Body of pancreas (tissue), 4 donors: ENCODE measurements around the gene LPP. TPM values are rescaled to one million over a fixed set of nuclear protein-coding genes. Genes with fewer than 3 reads are reported as not detected.

Experiments used
- ATAC-seq: fragments of 150-250 bp; one replicate; pipeline ENCODE4 v1.9.1; 2016
- DNase-seq, 4 donors: peaks; one replicate each; pipeline ENCODE4 v3.0.0-alpha.2; 2019
- H3K27ac ChIP-seq, 4 donors: fragments of 200-600 bp; sonication (generic); 1 replicate in 3 of 4; 2 replicates in 1 of 4; pipeline versions ENCODE4 v1.5.1 to v1.6.1; 2016 to 2019; ENCODE audit warnings: mild to moderate bottlenecking in 1 of 4, mixed read lengths in 1 of 4, moderate library complexity in 1 of 4
- H3K27me3 ChIP-seq, 2 donors: fragments of 200-600 bp; sonication (generic); one replicate each; pipeline ENCODE4 v1.6.0; 2016; ENCODE audit warnings: mild to moderate bottlenecking in 1 of 2
- H3K36me3 ChIP-seq, 2 donors: fragments of 200-600 bp; sonication (generic); replicated peaks in 1 of 2; 2 replicates each; pipeline ENCODE4 v1.5.1; 2016; ENCODE audit warnings: low read depth in 2 of 2; ENCODE audit not compliant: insufficient read depth in 1 of 2
- H3K4me1 ChIP-seq: fragments of 200-600 bp; sonication (generic); one replicate; pipeline ENCODE4 v1.6.0; 2016
- H3K4me3 ChIP-seq, 2 donors: fragments of 200-600 bp; sonication (generic); 1 replicate in 1 of 2; 2 replicates in 1 of 2; pipeline ENCODE4 v1.5.1; 2016 to 2019
- H3K9me3 ChIP-seq, 3 donors: fragments of 200-600 bp; sonication (generic); 1 replicate in 2 of 3; 2 replicates in 1 of 3; pipeline ENCODE4 v1.5.1; 2016
- POLR2A ChIP-seq, 3 donors: fragments of 450-650 bp; IDR thresholded peaks; one replicate each; pipeline ENCODE4 v1.6.1; 2016; ENCODE audit warnings: antibody characterized with exemption in 3 of 3, mild to moderate bottlenecking in 2 of 3
- WGBS, 2 donors: methylation state at CpG; one replicate each; pipeline ENCODE4 v1.1.5; 2017; 5-methylcytosine and 5-hydroxymethylcytosine counted together
- intact Hi-C: fragments of 100-400 bp; cut with DNase I; formaldehyde crosslinking; loops from one replicate; pipeline ENCODE4 v1.15.1; 2023
- total RNA-seq, 2 donors: library from RNA; depleted of rRNA; stranded (reverse); fragments of >200 nt; gene quantifications; one replicate each; pipeline ENCODE4 v1.1.0, GENCODE V29; 2016
- TF ChIP-seq, protein P1 (sequence below), 7 experiments: fragments of 450-650 bp in 4 of 7; fragments of 200-600 bp in 3 of 7; sonication (generic) in 3 of 7; IDR thresholded peaks; one replicate each; pipeline ENCODE4 v1.5.1; 2016 to 2019; ENCODE audit warnings: antibody characterized with exemption in 7 of 7

Gene LPP
- total RNA-seq, 2 donors from 2014 or later = 60.6 to 65.1 TPM

DNA sequence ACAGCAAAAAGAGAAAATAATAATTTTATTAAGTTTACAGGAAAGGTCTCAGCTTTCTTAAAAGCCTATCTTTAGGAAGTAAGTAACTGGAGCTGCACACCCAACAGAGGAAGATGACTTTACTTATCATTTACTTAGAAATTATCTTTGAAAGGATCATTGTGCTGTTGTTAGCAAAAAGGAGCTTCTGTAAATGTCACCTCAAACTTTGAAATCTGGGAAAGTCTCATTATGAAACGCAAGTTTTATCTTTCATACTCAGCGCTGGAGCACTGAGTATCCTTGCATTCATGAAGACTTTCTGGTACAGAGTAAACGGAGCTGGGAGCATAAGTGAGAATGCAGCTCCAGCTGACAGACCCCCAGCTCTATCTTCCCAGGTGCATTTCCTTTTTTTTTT, 526.6 kb downstream of the LPP start:
- H3K27me3 ChIP-seq = no peaks in the 10 kb centered on the region
- 68 to 83% methylated on average over 3 of the region's 3 CpGs for WGBS, 2 donors
- no peaks in the 10 kb centered on the region for H3K36me3 ChIP-seq
- no peaks in the 10 kb centered on the region for H3K9me3 ChIP-seq
- TF ChIP-seq POLR2A (IDR thresholded peaks at IDR 0.05) = no peak
- TF ChIP-seq, protein P1, sequence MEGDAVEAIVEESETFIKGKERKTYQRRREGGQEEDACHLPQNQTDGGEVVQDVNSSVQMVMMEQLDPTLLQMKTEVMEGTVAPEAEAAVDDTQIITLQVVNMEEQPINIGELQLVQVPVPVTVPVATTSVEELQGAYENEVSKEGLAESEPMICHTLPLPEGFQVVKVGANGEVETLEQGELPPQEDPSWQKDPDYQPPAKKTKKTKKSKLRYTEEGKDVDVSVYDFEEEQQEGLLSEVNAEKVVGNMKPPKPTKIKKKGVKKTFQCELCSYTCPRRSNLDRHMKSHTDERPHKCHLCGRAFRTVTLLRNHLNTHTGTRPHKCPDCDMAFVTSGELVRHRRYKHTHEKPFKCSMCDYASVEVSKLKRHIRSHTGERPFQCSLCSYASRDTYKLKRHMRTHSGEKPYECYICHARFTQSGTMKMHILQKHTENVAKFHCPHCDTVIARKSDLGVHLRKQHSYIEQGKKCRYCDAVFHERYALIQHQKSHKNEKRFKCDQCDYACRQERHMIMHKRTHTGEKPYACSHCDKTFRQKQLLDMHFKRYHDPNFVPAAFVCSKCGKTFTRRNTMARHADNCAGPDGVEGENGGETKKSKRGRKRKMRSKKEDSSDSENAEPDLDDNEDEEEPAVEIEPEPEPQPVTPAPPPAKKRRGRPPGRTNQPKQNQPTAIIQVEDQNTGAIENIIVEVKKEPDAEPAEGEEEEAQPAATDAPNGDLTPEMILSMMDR (IDR thresholded peaks at IDR 0.05) = no peak
- H3K4me3 ChIP-seq = no peak overlapping the region
- H3K4me1 ChIP-seq = peaks cover 13% of the 10 kb centered on the region
- DNase-seq (no peak), ATAC-seq (no peak)
- no peak overlapping the region for H3K27ac ChIP-seq
- intact Hi-C loops = no loop called here

DNA sequence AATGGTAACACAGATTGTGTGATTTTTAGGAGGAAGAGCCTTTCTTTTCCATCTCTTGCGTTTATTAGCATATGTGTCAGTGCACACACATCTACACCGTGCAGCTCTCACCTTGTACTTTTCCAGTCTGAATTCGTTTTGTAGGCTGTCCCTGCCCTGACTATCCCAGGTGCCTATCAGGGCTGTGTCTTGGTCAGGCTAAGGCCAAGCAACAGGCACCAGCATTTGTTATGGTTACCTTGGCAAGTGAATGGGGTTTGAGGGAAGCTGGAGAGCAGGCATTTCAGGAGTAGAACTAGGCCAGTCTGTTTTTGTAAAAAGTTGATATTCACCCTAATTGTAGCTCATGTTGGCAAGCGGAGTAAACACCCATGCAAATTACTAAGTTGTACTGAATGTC, 528.4 kb downstream of the LPP start:
- ATAC-seq (no peak), DNase-seq (no peak)
- Histone ChIP-seq H3K4me1 (peaks cover 13% of the 10 kb centered on the region), H3K36me3 (no peaks in the 10 kb centered on the region), H3K4me3 (no peak overlapping the region), H3K27ac (no peak overlapping the region), H3K9me3 (no peaks in the 10 kb centered on the region), H3K27me3 (no peaks in the 10 kb centered on the region)
- intact Hi-C loops = no loop called here
- WGBS, 2 donors = 95 to 96% methylated on average over 4 of the region's 4 CpGs
- TF ChIP-seq, protein P1 (IDR thresholded peaks at IDR 0.05) = no peak
- TF ChIP-seq POLR2A (IDR thresholded peaks at IDR 0.05) = no peak

DNA sequence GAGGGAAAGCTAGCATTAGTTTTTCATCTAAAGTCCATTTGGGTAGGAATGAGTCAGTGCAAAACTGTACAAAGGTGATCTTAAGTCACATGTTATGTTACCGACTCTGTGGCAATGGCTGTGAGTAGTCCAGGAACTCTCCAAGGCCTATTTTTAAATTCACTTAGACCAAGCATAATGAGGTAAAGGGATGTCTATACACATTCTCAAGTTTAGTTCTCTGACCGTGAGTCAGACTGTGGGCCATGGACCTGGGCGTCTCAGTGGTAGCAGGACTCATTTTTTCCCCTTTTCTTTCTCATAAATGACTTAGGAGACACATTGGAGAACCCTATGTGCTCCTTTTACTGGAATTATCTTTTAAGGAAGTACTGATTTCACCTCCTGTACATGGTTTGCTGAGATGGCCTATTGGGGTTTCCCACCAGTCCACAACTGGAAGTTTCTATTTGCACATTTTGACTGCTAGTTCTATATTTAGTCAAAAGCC, 529.1 kb downstream of the LPP start:
- intact Hi-C loops = no loop called here

DNA sequence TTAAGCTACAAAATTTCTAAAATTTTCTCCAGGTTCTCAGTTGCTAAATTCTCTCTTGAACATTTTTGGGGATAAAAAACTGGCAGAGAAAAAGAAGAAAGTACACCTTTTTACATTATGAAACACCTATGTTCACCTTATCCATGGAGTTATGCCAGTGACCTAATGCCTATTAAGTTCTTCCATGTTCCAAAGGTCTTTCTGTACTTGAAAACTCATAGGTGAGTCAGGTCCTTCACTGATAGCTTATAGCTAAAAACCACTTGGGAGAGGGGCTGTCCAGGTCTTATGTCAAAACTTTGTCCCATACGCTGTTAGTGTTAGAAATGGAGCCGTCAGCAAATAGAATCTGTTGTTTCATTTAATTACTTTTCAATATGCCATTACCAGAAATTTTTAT, 530.3 kb downstream of the LPP start:
- WGBS, 2 donors = 93 to 99% methylated on average over 2 of the region's 2 CpGs
- no peak for ATAC-seq

More for the DNA sequence above, 529.1 kb downstream of the LPP start:
- WGBS, 2 donors = 71 to 86% methylated on average over 3 of the region's 3 CpGs
- H3K4me3 ChIP-seq = no peak overlapping the region
- no peaks in the 10 kb centered on the region for H3K36me3 ChIP-seq
- no peaks in the 10 kb centered on the region for H3K9me3 ChIP-seq
- ATAC-seq (no peak), DNase-seq (peak in 1 of 4 donors; percentile 31)
- H3K4me1 ChIP-seq = peaks cover 13% of the 10 kb centered on the region
- TF ChIP-seq, protein P1 (IDR thresholded peaks at IDR 0.05) = no peak
- no peak for TF ChIP-seq POLR2A (IDR thresholded peaks at IDR 0.05)
- H3K27me3 ChIP-seq = no peaks in the 10 kb centered on the region
- no peak overlapping the region for H3K27ac ChIP-seq

DNA sequence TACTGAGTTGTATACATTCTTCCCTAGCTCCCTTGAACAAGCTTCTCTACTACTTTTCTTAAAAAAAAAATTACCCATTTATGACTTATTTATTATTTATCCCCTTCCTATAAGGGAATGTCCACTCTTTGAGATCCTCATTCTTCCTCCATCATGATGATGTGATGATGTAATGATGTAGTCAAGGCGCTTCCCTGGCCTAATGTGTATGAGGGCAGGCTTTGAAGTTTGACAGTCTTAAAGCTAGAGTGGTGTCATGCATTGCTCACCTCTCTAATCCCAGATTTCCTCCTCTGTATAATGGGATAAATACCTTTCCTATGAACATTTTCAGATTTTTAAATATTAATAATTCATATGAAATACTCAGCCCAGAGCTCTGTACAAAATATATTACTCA, 531.8 kb downstream of the LPP start:
- peaks cover 26% of the 10 kb centered on the region for H3K4me1 ChIP-seq
- 100% methylated on average over 1 of the region's 1 CpG for WGBS, 2 donors
- intact Hi-C loops = no loop called here

More for the DNA sequence above, 530.3 kb downstream of the LPP start:
- Histone ChIP-seq H3K4me3 (no peak overlapping the region), H3K27me3 (no peaks in the 10 kb centered on the region), H3K27ac (no peak overlapping the region), H3K9me3 (no peaks in the 10 kb centered on the region), H3K36me3 (no peaks in the 10 kb centered on the region), H3K4me1 (peaks cover 21% of the 10 kb centered on the region)
- TF ChIP-seq, protein P1 (IDR thresholded peaks at IDR 0.05) = no peak
- TF ChIP-seq POLR2A (IDR thresholded peaks at IDR 0.05) = no peak
- intact Hi-C loops = no loop called here
- no peak for DNase-seq

More for the DNA sequence above, 531.8 kb downstream of the LPP start:
- DNase-seq (no peak), ATAC-seq (no peak)
- Histone ChIP-seq H3K27me3 (no peaks in the 10 kb centered on the region), H3K4me3 (no peak overlapping the region), H3K9me3 (no peaks in the 10 kb centered on the region), H3K27ac (no peak overlapping the region), H3K36me3 (no peaks in the 10 kb centered on the region)
- TF ChIP-seq POLR2A (IDR thresholded peaks at IDR 0.05) = no peak
- TF ChIP-seq, protein P1 (IDR thresholded peaks at IDR 0.05) = no peak
